ENCODE results near the gene ZNF75A. TPM values are rescaled to one million over a fixed set of nuclear protein-coding genes. Genes with fewer than 3 reads are reported as not detected.
A peak's percentile ranks its signal among the peaks of the same experiment; 100 is the strongest.

The ZNF75A gene
- total and polyA plus RNA-seq, 8 donors, result 8.0 to 52.5 (median 16.4) TPM

DNA sequence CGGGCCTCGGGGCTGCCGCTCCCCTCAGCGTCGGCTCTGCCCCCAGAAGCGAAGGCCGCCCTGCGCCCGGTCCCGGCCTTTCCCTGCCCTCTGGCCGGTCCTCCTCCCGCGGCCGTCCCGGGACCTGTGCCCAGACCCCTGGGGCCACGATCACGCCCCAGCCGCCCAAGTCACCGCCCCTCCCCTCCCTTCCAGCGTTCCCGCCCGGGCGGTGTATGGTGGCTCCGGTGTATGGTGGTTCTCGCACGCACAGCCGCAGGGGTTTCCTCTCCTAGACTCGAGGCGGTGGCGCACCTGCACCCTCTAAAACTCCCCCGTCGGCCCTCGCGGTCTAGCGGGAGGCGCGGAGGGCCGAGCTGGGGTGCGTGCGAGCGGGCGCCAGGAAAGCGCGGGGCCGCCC lies 10.1 kb upstream of the ZNF75A start:
- intact Hi-C loops (cut with DNase I; ENCODE audit: low total_unique reads), result loop anchor here (10.0 kb wide), 1 partner anchor 50 kb away; no protein-coding TSS in a partner anchor
- 34 to 57% (median 39%) methylated on average over 29 to 45 of the region's 45 CpGs for WGBS, 5 donors

DNA sequence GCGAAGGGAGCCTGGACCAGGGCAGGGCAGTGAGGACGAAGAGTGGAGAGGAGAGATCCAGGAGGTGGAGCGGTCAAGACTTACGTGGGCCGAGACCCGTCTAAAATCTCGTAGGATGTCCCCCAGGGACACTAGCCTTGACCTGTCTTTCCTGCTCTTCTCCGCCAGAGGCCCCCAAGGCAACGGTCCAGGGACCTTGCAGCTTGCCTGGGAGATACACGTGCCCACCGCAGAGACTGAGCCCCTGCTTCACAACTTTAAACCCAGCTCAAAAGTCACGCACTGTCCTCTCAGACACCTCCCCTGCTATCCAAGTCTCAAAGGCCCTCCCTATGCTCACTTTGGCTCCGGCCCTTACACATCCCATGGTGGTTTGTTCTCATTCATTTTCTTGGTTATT lies 9.5 kb upstream of the ZNF75A start:
- no peak for TF ChIP-seq POLR2AphosphoS5 (IDR thresholded peaks at IDR 0.05)
- TF ChIP-seq POLR2A (IDR thresholded peaks at IDR 0.05), result no peak
- Histone ChIP-seq H3K27ac (no peak overlapping the region), H3K27me3 (no peaks in the 10 kb centered on the region), H3K4me3 (no peak overlapping the region), H3K36me3 (peaks cover 39 to 83% (median 59%) of the 10 kb centered on the region in 4 donors), H3K4me1 (no peaks in the 10 kb centered on the region), H3K9me3 (peaks cover 66 to 100% (median 92%) of the 10 kb centered on the region in 4 donors)
- 59 to 75% (median 67%) methylated on average over 13 of the region's 13 CpGs for WGBS, 5 donors
- DNase-seq, result no peak
- intact Hi-C loops (cut with DNase I; ENCODE audit: low total_unique reads), result loop anchor here (10.0 kb wide), 1 partner anchor 51 kb away; no protein-coding TSS in a partner anchor

More for the DNA sequence above, 10.1 kb upstream of the ZNF75A start:
- Histone ChIP-seq H3K9me3 (peaks cover 71 to 100% (median 92%) of the 10 kb centered on the region in 4 donors), H3K4me3 (no peak overlapping the region), H3K4me1 (no peaks in the 10 kb centered on the region), H3K36me3 (peaks cover 39 to 83% (median 59%) of the 10 kb centered on the region in 4 donors), H3K27ac (no peak overlapping the region), H3K27me3 (no peaks in the 10 kb centered on the region)
- TF ChIP-seq POLR2A (IDR thresholded peaks at IDR 0.05), result no peak
- TF ChIP-seq EP300 (IDR thresholded peaks at IDR 0.05), result no peak
- TF ChIP-seq POLR2AphosphoS5 (IDR thresholded peaks at IDR 0.05), result no peak
- TF ChIP-seq, protein P1, sequence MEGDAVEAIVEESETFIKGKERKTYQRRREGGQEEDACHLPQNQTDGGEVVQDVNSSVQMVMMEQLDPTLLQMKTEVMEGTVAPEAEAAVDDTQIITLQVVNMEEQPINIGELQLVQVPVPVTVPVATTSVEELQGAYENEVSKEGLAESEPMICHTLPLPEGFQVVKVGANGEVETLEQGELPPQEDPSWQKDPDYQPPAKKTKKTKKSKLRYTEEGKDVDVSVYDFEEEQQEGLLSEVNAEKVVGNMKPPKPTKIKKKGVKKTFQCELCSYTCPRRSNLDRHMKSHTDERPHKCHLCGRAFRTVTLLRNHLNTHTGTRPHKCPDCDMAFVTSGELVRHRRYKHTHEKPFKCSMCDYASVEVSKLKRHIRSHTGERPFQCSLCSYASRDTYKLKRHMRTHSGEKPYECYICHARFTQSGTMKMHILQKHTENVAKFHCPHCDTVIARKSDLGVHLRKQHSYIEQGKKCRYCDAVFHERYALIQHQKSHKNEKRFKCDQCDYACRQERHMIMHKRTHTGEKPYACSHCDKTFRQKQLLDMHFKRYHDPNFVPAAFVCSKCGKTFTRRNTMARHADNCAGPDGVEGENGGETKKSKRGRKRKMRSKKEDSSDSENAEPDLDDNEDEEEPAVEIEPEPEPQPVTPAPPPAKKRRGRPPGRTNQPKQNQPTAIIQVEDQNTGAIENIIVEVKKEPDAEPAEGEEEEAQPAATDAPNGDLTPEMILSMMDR (IDR thresholded peaks at IDR 0.05), result no peak
- no peak for DNase-seq

DNA sequence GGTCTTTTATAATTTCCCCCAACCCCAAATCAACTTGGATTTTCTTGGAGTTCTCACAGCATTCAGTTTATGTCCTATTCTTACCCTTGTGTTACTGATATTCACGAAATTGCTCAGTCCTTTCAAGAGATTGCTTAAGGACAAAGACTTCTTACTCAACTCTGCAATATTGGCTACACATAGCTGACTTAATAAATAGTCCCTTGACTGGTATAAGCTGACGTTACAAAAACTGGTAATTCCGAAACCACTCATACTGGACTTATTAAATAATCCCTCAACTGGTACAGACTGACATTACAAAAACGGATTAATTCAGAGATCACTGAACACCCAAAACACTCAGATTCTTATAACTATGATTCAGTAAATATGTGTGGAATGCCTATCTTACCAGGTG lies 927 bp upstream of the ZNF75A start:
- Histone ChIP-seq H3K4me1 (peaks cover 9 to 25% (median 22%) of the 10 kb centered on the region in 4 donors), H3K27me3 (no peaks in the 10 kb centered on the region), H3K27ac (peak overlapping the region in 1 of 5 donors; percentile 92), H3K9me3 (peaks cover 18 to 93% (median 78%) of the 10 kb centered on the region in 4 donors), H3K36me3 (peaks cover 38 to 68% (median 51%) of the 10 kb centered on the region in 4 donors), H3K4me3 (peak overlapping the region; percentile 56 to 80 (median 74))
- TF ChIP-seq POLR2A (IDR thresholded peaks at IDR 0.05) (no peak), EP300 (IDR thresholded peaks at IDR 0.05) (no peak), POLR2AphosphoS5 (IDR thresholded peaks at IDR 0.05) (no peak)
- TF ChIP-seq, protein P1 (IDR thresholded peaks at IDR 0.05), result no peak
- 72 to 81% (median 75%) methylated on average over 4 of the region's 4 CpGs for WGBS, 5 donors
- DNase-seq, result no peak
- intact Hi-C loops (cut with DNase I; ENCODE audit: low total_unique reads), result no loop called here

DNA sequence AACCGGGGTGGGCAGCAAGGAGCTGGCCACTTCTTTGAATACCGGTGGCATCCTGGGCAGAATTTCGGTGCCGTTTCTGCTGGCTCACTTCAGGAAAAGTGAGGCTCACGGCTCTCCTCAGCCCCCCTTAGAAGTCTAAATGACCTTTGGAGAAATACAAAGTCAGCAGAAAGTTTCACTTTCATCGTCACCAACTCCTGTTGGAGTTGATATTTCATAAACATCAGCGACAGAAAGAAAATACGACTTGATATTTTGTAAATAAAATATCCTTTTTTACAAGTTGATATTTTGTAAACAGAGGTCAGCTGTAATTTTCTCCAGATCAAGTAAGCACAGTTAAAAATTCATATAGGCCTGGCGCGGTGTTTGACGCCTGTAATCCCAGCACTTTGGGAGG lies 781 bp downstream of the ZNF75A start:
- peaks cover 9 to 25% (median 22%) of the 10 kb centered on the region in 4 donors for H3K4me1 ChIP-seq
- H3K27ac ChIP-seq, result peak overlapping the region; percentile 84 to 93 (median 92)
- intact Hi-C loops (cut with DNase I; ENCODE audit: low total_unique reads), result no loop called here
- H3K9me3 ChIP-seq, result peaks cover 22 to 93% (median 77%) of the 10 kb centered on the region in 4 donors
- DNase-seq, result no peak
- 57 to 73% (median 65%) methylated on average over 11 of the region's 11 CpGs for WGBS, 5 donors
- no peaks in the 10 kb centered on the region for H3K27me3 ChIP-seq
- H3K4me3 ChIP-seq, result peak overlapping the region; percentile 56 to 80 (median 74)
- H3K36me3 ChIP-seq, result peaks cover 27 to 66% (median 46%) of the 10 kb centered on the region in 4 donors
- TF ChIP-seq POLR2AphosphoS5 (IDR thresholded peaks at IDR 0.05) (no peak), POLR2A (IDR thresholded peaks at IDR 0.05) (no peak), EP300 (IDR thresholded peaks at IDR 0.05) (no peak)
- TF ChIP-seq, protein P1 (IDR thresholded peaks at IDR 0.05), result no peak

DNA sequence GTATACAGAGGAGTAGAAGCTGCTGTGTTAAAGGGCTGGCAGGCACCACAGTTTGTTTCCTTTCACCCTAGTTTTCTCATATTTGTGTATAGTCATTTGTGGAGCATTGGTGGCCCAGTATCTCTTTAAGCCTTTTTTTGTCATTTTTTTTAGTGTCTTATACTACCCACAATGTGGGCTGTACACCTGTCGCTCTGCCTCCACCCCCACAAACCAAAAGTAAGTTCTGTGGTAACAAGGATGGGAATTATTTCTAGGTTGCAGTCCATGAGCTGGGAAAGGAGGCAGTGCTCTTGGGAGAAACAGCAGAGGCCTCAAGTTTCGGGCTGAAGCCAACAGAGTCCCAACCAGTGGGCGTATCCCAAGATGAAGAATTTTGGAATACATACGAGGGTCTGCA lies 6.2 kb downstream of the ZNF75A start:
- H3K27ac ChIP-seq, result no peak overlapping the region
- H3K4me1 ChIP-seq, result peaks cover 0 to 4% (median 2%) of the 10 kb centered on the region in 4 donors
- peaks cover 53 to 91% (median 74%) of the 10 kb centered on the region in 4 donors for H3K36me3 ChIP-seq
- TF ChIP-seq, protein P1 (IDR thresholded peaks at IDR 0.05), result no peak
- TF ChIP-seq POLR2A (IDR thresholded peaks at IDR 0.05) (no peak), POLR2AphosphoS5 (IDR thresholded peaks at IDR 0.05) (no peak), EP300 (IDR thresholded peaks at IDR 0.05) (no peak)
- WGBS, 5 donors, result 93 to 98% (median 95%) methylated on average over 4 of the region's 4 CpGs
- H3K27me3 ChIP-seq, result no peaks in the 10 kb centered on the region
- H3K4me3 ChIP-seq, result no peak overlapping the region
- DNase-seq, result no peak
- intact Hi-C loops (cut with DNase I; ENCODE audit: low total_unique reads), result no loop called here
- peaks cover 48 to 100% (median 95%) of the 10 kb centered on the region in 4 donors for H3K9me3 ChIP-seq

Measured in stomach (tissue), 9 donors.